Subcutaneous adipose tissue (tissue), 4 donors: ENCODE data around the gene GDPD5. TPM values are rescaled to one million over a fixed set of nuclear protein-coding genes. Genes with fewer than 3 reads are reported as not detected.

Experiments
- CTCF ChIP-seq: fragments of 450-650 bp; IDR thresholded peaks from one replicate; pipeline ENCODE4 v1.5.1; 2016; ENCODE audit warnings: low read depth, mild to moderate bottlenecking, control low read depth, antibody characterized with exemption, moderate library complexity
- total RNA-seq, 4 donors: library from RNA; depleted of rRNA; stranded (reverse); fragments of >200 nt; gene quantifications; one replicate each; pipeline ENCODE4 v1.1.0, GENCODE V29; 2016

Gene GDPD5
- total RNA-seq, 4 donors from 2014 or later = 19.2 to 96.8 (median 32.6) TPM

DNA sequence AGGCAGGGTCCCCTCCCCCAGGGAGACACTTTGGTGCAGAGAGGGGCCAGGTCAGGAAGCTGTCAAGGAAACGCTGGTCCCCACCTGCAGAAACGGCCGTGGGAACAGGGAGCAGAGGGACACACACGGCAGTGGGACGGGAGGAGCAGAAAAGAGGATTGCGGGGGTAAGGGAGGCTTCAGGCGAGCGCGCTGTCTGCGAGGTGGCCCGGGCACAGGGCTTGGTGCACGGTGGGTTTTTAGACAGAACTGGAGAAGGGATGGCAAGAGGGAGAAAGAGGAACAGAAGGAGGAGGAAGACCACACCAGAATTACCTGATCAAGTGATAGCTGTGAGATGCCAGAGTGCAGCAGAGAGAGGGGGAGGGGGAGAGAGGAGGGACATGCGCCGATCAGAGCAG lies 86.7 kb downstream of the GDPD5 start:
- TF ChIP-seq CTCF = no peak

DNA sequence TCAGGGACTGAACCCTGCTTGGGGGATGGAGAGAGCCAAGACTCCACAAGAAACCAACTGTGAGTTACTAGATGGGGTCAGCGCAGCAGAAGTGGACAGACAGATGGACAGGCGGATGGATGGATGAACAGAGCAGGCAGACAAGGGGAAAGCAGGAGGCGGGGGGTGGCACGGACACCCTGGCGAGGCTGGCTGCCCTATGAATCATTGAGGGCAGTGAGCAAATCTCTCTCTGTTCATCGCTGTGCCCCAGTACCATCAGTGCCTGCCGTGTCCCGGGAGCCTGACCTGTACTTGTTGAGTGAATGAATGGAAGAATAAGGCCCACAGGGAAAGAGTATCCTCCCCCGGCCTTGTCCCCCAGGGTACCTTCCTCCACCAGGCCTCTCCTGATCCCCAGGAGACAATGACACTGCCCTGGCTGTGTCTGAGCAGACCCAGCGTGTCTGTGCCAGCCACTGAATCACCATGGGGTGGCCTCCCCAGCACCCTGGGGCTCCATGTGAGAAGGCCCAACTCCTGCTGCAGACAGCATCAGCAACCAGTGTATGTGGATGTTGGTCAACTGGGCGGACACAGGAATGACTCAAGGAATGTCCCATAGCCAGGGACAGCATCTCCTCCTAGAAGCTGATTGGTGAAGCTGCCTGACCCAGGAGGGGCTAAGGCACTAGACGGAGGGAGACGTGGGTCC lies 87.6 kb downstream of the GDPD5 start:
- no peak for TF ChIP-seq CTCF

DNA sequence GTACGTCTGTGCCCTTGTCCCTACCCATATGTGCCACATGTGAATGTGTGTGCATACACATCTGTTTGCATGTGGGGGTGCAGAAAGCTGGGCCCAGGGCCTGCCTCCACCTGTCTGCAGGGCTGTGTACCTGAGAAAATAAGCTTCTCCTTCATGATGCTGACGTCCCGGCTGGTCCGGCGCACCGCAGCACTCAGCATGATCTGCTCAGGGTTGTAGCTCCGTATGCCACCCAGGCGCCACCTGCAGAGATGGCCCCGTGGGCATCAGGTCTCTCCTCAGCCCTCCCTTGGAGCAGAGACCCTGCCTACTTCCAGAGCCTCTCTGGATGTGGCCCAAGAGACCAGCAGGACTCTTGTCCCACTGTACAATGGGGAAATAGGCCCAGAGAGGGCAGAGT lies 88.9 kb downstream of the GDPD5 start:
- TF ChIP-seq CTCF = no peak

DNA sequence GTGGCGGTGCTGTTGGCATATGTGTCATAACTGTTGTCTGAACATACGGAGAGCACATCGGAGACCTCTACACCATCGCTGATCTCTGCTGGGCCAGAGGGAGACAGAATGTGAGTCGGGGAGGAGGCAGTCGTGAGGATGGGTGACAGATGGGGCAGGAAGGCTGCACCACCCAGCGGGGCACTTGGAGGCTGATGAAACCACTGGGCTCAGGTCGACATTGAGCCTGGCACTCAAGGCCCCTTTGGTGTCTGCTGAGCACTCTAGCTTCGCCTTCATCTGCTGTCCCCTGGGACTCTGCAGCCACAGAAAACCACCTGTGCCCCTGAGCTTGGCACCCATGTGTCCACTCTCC lies 90.2 kb downstream of the GDPD5 start:
- TF ChIP-seq CTCF = no peak

DNA sequence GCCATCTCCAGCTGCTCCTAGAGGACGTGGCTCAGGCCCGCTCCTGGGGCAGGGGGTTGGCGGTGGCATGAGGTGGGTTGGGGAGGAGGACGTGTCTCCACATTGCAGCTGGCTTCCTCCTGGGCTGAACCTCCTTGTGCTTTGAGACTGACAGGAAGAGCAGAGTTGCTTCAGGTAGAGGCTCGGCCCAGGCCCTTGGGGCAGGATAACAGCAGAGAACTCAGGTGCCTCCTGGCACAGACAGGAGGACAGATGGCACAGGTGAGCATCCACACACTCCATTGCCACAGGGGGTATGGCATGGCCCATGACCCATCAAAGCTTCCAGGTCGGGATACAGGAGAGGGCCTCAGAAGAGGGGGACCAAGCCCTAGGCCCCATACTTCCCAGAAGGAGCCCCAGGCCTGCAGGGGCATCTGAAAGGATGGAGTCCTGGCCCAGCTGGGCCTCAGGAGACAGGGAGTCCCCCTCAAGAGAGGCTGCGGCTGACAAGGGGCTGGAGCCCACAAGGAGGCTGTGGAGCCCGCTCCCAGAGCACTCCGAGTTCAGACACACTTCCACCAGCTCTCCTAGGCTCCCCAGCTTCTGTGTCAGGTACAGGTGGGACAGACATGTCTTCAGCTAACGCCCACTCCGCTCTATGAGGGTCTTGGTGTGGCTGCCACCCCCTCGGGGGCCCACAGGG lies 90.7 kb downstream of the GDPD5 start:
- no peak for TF ChIP-seq CTCF

DNA sequence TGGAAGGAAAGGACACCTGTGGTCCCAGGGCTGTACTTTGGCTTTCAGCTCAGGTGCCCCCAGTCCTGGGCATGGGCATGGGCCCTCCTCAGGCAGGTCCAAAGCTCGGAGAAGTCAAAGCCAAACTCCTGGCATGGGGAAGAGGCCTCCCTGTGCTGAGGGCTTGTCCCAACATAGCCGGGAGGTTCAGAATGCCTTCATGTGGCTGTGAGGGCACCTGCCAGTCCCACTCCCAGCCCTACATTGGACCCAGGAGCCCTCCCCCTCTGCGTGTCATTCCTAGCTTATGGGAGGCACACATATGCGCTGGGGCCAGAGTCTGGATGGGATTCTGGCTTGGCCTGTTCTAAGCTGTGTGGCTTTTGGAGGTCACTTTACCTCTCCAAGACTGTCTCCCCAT lies 91.7 kb downstream of the GDPD5 start:
- no peak for TF ChIP-seq CTCF

DNA sequence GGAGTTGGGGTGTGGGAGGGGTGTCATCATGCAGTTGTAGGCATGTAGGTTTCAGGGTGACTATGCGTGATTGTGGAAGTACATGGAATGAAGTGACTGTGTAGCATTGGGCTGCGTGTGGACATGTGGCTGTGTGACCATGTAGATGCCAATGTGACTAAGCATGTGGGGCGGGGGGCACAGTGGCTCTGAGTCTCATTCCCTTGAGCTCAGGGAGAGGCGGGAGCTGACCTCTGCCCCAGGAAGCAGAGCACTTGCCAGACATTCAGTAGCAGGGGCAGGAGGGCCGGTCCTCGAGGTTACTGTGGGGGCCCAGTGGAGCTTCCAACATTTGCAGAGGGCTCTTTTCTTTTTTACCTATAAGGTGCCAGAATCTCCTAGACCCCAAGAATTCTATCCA lies 92.3 kb downstream of the GDPD5 start:
- no peak for TF ChIP-seq CTCF
